NCI-H510A (cell line): ENCODE data around the gene MYO1E.
A peak's percentile ranks its signal among the peaks of the same experiment; 100 is the strongest.
"Not testable (repeated sequence)": the region's sequence is repeated elsewhere in the genome, so short reads cannot be mapped to it uniquely, and the experiment has no call there.

Experiments used
- DNase-seq: peaks from one replicate; lab custom pipeline; 2025; lab: John Stamatoyannopoulos, UW

Gene MYO1E

GRCh38 chr15:59387196-59387878 lies 14.7 kb upstream of the MYO1E start:
- not testable (repeated sequence) for DNase-seq

- DNase-seq: no peak
These were observed 12.5 kb upstream of the MYO1E start for GRCh38 chr15:59385171-59385570.

GRCh38 chr15:59384507-59384906 lies 11.8 kb upstream of the MYO1E start:
- no peak for DNase-seq

GRCh38 chr15:59380902-59381610 lies 8.4 kb upstream of the MYO1E start:
- DNase-seq: no peak

GRCh38 chr15:59379531-59379930 lies 6.9 kb upstream of the MYO1E start:
- DNase-seq: no peak

- DNase-seq: no peak
These were observed 6.2 kb upstream of the MYO1E start for GRCh38 chr15:59378855-59379254.

- DNase-seq: no peak
These were observed 5.3 kb upstream of the MYO1E start for GRCh38 chr15:59377924-59378323.

- no peak for DNase-seq
These were observed 4.1 kb upstream of the MYO1E start for GRCh38 chr15:59376733-59377132.

- no peak for DNase-seq
These were observed 544 bp upstream of the MYO1E start for GRCh38 chr15:59373215-59373614.

GRCh38 chr15:59371458-59372351 lies 966 bp downstream of the MYO1E start:
- peak; percentile 30 for DNase-seq

GRCh38 chr15:59369597-59369996 lies 3.1 kb downstream of the MYO1E start:
- DNase-seq: no peak

- no peak for DNase-seq
These were observed 5.6 kb downstream of the MYO1E start for GRCh38 chr15:59367022-59367451.

- no peak for DNase-seq
These were observed 6.2 kb downstream of the MYO1E start for GRCh38 chr15:59366333-59367021.

- no peak for DNase-seq
These were observed 8.4 kb downstream of the MYO1E start for GRCh38 chr15:59364248-59364647.

- no peak for DNase-seq
These were observed 10.3 kb downstream of the MYO1E start for GRCh38 chr15:59362331-59362730.

GRCh38 chr15:59360896-59361295 lies 11.8 kb downstream of the MYO1E start:
- no peak for DNase-seq

- no peak for DNase-seq
These were observed 12.4 kb downstream of the MYO1E start for GRCh38 chr15:59360305-59360704.

GRCh38 chr15:59355730-59356129 lies 16.9 kb downstream of the MYO1E start:
- no peak for DNase-seq

- peak; percentile 27 for DNase-seq
These were observed 18.1 kb downstream of the MYO1E start for GRCh38 chr15:59354417-59355031.

- DNase-seq: no peak
These were observed 18.7 kb downstream of the MYO1E start for GRCh38 chr15:59353994-59354416.

GRCh38 chr15:59352683-59353082 lies 20.0 kb downstream of the MYO1E start:
- no peak for DNase-seq

- DNase-seq: no peak
These were observed 20.5 kb downstream of the MYO1E start for GRCh38 chr15:59352189-59352588.
